GM18907 (cell line): ENCODE measurements around the gene USO1.
A peak's percentile ranks its signal among the peaks of the same experiment; 100 is the strongest.
"Not testable (repeated sequence)": the region's sequence is repeated elsewhere in the genome, so short reads cannot be mapped to it uniquely, and the experiment has no call there.

ENCODE experiments used
- ATAC-seq: cut with Tn5 transposase; IDR thresholded peaks from one replicate; pipeline ENCODE4 v1.9.1; 2021; ENCODE audit warnings: mild to moderate bottlenecking, moderate library complexity; ENCODE audit not compliant: unreplicated experiment

The USO1 gene

DNA sequence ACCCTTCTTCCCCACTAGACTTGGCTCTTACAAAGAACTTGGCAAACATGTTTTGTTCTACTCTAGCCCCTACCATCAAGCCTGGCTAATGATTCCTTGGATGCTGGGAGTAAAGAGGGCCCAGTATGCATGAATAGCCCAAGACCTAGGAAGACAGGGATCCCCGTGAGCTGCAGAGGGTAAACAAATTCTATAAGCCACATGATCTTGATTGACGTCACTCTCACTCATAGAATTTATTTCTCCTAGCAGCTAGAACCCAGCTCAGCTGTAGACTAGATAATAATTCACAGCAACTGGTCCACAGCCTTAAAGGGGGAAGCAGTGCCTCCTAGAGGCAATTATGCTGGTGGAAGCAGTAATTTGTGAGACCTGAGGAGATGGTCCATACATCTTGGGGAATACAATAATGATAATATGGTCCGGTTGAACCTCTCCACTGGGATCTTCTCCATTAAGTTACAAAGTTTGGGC lies 16.1 kb upstream of the USO1 start:
- ATAC-seq, result peak; percentile 70

DNA sequence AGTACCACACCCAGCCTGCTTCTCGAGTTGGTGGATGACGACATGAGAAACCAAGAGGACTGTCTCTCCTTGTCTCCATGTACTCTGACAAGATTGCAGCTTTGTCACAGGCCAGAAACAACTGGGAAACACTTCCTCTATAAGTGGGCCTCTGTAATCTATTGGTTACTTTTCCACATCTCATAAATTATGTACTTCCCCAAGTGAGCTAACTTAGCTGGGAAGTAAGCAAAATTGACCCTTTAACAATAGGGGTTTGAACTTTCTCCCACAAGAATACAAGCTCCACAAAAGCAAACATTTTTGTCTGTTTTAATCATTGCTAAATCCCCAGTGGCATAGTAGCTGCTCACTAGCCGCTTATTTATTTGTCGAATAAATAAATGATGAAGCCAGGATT lies 14.1 kb upstream of the USO1 start:
- no peak for ATAC-seq

DNA sequence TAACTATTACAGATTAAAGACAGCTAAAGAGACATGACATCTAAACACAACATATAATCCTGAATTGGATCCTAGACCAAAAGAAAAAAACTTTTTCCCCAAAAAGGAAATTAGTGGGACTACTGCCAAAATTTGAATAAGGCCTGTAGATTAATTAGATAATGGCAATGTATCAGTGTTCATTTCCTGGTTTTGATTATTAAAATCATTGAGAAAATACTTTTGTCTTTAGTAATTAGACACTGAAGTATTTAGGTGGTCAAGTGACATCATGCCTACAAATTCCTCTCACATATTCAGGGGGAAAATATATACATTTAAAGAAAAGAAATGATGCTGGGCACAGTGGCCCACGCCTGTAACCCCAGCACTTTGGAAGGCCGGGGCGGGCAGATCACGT lies 10.4 kb upstream of the USO1 start:
- no peak for ATAC-seq

DNA sequence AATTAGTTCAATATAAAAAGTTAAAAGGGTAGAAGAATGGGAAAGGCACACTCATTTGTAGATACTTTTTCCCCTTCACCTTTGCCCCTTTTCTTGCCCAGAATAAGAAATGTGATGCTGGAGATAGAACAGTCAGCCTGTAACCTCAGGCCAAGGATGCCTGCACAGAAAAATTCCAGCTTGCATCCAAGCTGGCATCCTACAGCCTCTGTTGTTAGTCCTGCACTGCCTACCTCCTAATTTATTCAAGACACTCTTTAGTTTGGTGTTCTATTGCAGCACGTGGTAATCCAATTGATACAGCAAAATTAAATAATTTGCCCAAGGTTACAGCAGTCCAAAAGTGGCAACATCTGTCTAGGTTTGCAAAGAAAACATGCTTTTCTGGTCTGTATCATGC lies 9.7 kb upstream of the USO1 start:
- no peak for ATAC-seq

DNA sequence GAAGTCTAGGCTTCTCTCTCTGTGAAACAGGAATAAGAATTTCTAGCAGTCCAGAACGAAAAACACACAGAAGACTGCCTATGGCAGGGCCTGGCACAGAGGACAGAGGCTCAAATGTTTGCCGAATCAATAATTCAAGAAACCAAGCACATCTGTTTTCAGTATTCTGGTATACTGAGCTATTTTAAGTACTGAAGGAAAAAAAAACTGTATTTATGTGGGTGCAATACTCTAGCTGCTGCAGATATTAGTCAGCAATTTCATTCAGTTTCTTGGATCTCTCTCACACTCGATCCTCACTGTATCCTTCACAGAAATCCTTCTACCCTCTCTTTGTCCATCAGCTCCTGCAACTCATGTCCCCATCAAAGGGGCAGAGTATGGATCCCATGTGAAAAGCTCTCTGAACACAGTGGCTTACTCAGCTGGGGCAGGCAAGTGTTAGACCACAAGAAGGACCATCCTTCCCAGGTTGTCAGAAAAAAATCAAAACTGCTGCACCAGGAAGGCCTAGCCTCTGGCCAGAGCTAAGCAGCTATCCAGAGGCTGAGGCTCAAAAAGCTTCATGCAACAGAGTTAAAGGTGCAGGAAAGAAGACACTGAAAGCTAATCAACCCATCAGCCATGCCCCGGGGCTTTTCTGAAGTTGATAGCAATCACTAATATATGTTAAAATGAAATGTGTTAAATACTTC lies 9.1 kb upstream of the USO1 start:
- ATAC-seq, result no peak

DNA sequence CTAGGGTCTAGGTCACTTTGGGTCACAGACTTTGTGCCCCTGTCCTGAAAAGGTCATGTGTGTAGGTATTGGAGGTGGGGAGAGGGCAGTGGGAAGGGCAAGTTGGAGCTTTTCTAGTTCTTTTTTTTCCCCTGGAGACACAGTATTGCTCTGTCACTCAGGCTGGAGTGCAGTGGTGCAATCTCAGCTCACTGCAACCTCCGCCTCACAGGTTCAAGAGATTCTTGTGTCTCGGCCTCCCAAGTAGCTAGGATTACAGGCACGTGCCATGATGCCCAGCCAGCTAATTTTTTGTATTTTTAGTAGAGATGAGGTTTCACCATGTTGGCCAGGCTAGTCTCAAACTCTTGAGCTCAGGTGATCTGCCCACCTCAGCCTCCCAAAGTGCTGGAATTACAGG lies 8.3 kb upstream of the USO1 start:
- ATAC-seq, result not testable (repeated sequence)

DNA sequence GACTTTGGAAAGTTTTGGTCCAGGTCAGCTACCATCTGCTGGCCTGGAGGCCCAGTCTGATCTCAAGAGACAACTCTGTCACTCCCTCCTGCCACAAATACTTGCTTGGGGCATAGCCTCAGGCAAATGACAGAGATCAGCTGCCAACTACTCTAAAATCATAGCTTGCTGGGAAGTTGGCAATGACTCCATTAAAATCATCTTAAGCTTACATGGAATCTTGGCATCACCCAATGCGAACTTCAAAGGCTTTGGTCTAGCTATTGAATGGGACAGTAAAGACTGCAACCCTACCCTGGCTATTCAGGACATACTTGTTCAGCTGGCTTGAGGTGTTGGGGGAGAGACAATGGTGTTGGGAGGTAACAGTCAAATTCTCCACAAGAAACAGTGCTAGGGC lies 7.0 kb upstream of the USO1 start:
- no peak for ATAC-seq

DNA sequence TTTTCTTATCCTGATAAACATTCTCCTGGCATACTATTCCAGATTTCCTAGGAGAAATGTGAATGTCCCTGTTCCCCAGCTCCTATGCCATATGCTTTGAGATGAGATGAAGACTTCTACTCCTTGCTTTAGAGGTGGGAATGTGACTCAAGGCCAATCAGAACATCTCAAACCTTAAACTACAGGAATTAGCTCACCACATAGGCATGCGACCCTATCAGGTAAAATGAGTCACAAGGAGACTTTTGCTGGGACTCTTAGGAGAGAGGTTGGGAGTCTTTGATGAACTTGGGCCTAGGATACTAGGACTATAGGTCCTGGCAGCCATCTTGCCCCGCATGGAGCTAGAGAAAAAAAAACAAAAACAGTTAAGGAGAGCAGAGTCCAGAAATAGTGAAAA lies 5.8 kb upstream of the USO1 start:
- ATAC-seq, result no peak

DNA sequence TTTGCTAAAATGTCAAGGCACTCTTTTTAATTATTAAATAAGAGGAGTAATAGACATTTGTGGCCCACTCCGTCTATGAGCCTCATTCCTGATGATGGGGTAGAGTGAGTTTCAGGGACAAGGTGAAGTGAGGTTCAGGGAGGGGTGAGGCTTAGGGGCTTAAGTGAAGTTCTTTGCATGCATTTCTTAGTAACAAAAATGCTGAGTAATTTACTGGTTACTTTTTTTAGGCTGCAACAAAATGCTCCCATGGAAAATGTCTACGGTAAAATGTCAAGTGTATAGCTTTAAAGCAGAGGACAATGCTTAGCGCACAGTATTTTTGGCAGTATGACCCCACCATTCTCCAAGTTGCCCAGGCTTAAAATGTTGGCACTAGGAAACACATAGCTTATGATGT lies 2.0 kb upstream of the USO1 start:
- no peak for ATAC-seq

DNA sequence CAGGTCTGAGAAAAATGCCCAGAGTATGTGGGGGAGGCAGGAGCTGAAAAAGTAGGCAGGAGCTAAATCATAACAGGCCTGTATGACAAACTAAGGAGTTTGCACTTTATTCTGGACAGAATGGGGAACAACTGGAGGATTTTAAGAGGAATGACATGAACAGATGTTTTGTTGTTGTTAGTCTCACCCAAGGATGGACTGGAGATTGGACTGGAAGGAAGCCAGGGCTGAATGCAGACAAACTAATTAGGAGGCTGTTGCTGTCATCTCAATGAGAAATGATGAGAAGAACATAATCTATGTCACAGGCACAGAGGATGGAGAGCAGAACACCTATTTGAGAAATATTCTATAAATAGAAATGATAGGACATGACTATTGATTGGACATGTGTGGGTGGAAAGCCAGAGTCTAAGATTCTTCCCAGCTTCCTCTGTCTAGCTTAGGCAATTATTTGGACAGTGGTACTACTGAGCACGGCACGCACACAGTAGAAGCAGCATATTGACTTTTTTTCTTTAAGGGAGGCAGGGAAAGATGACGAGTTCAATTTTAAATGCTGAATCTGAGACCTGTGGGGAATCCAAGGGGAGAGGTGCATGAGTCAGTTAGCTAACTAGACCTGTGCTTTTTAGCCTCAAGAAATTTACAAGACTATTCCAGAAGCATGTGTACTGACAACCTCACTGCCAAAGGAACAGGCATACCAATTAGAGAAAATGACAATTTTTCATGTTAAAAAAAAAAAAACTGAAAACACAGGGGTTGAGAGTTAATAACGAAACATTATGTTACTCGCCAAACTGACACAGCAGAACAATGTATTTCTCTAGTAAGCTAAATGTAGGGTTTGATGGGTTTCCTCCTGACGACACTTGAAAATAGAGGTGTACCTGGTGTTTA lies 963 bp upstream of the USO1 start:
- no peak for ATAC-seq

DNA sequence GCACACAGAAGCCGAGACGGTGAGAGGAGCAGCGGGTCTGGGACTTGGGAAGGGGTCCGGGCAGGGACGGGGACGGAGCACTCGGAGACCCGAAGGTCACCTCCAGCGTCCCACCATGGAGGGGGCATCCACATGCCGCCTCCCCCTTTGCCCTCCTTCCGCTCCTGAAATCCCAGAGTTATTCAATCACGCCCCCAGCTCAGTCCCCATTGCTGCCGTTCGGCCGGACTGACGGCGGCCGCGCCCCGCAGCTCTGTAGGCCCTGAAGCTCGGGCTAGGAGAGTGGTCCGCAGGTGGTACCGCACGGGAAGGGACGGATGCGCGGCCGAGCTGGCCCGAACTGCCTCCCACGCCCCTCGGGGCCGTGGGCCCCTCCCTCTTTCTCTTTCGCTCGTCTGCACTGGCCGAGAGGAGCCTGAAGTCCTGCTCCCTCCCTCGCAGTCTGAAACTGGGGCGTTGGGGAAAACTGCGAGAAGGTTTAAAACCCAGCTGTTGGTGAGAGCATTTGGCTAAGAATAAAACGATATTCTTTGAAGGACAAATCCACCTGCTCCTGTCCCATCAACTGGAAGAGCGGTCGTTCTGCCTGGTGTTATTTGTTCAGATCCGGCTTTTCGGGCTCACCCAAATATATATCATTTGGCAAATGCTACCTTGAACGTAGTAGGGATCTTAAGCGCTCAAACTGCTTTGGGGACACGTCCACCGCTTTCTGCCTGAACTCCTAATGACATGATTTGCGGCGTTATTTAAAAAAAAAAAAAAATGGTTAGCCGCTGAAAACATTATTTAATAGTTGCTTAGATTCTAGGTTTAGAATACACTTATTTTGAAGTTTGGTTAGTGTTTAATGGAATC lies 719 bp downstream of the USO1 start:
- peak; percentile 59 for ATAC-seq

DNA sequence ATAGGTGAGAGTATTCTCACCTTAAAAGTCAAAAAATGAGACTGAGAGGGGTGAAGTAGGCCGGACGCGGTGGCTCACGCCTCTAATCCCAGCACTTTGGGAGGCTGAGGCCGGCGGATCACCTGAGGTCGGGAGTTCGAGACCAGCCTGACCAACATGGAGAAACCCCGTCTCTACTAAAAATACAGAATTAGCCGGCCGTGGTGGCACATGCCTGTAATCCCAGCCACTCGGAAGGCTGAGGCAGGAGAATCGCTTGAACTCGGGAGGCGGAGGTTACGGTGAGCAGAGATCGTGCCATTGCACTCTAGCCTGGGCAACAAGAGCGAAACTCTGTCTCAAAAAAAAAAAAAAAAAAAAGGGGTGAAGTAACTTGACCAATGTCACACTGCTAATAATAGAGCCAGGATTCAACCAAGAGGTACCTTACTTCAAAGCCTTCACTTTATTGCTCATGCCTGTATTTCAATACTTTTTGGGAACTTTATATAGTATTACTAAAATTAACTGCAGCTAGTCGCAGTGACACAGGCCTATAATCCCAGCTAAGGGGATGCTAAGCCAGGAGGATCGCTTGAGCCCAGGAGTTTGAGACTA lies 1.7 kb downstream of the USO1 start:
- ATAC-seq, result not testable (repeated sequence)

DNA sequence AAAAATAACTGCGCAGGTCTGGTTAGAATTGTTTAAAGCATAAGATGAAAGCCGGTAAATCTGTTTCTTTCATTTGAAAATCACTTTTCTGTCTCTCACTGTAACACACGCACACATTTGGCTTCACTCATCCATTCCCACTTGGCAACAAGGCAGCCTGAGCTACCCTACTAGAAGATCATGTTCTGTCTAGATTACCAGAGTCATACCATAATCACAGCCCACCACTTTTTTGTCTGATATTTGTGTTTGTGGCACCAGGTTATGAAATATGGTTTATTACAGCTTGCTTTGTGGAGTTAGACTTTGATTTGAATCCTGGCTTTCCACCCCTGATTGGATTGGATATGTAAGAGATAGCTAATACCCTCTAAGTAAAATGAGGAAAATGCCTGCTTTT lies 2.2 kb downstream of the USO1 start:
- no peak for ATAC-seq

DNA sequence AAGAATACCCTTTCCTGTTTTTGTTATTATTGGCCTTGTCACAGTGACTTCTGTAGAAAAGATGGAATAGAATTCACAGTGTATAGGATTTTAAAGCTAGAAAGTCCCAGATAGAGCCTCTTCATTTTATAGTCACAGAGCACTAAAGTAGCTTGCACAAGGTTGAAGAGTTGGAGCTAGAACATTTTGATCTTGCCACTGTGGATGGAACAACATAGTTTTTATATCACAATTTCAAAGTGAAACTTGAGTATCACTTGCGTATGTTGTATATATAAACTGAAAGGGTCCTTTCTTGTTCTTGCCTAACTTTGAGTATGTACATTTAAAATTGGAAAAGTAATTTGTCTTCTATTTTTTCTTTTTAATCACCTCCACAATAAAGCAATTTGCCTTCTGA lies 2.7 kb downstream of the USO1 start:
- ATAC-seq, result no peak

DNA sequence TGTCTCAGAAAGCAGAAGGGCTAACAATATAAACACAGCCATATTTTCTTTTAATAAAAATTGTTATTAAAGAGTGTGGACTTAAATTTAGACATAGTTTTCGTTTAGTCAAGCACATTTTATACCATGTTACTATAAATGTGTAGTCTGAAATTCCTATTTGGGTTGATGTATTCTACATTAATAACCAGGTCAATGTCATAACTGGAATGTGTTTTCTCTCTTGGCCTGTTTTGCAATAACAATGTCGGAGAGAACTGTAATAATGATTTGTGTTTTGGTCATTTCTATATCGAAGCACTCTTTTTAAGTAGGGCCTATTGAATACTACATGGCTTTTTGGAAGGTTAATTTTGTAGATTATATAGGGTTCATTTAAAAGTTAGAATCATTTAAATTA lies 5.5 kb downstream of the USO1 start:
- ATAC-seq, result no peak

DNA sequence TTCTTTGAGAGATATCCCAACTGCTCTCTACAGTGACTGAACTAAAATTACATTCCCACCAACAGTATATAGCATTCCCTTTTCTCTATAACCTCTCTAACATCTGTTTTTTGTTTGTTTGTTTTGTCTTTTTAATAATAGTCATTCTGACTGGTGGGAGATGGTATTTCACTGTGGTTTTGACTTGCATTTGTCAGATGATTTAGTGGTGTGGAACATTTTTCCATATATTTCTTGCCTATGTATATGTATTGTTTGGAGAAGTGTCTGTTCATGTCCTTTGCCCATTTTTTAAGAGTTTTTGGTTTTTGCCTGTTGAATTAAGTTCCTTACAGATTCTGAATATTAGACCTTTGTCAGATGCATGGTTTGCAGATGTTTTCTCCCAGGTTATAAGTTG lies 9.0 kb downstream of the USO1 start:
- ATAC-seq, result no peak

DNA sequence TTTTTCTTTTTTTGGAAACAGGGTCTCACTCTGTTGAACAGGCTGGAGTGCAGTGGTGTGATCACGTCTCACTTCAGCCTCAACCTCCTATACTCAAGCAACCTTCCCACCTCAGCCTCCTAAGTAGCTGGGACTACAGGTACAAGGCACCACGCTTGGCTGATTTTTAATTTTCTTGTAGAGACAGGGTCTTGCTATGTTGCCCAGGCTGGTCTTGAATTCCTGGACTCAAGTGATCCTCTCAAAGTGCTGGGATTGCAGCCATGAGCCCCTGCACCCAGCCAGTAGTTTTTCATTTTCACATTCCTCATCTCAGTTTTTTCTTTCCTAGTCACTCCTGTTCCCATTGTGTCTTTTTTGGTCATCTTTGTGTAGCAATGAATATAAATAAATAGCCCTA lies 11.1 kb downstream of the USO1 start:
- ATAC-seq, result no peak

DNA sequence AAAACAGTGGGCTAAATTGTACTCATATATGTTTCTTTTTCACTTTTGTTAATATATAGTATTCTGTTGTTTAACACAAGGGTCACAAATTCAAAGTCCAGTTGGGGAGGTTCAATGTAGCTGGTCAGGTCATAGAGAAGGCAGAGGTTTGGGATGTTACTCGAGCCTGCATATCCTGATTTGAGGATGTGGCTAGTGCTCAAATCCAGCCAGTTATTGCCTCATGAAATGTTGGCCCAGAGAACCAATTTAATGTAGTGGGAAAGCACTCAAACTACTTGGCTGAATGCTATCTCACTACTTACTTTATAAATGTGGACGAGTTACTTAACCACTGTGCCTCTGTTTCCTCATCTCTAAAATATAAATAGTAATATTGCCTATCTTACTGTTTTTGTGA lies 12.5 kb downstream of the USO1 start:
- no peak for ATAC-seq

DNA sequence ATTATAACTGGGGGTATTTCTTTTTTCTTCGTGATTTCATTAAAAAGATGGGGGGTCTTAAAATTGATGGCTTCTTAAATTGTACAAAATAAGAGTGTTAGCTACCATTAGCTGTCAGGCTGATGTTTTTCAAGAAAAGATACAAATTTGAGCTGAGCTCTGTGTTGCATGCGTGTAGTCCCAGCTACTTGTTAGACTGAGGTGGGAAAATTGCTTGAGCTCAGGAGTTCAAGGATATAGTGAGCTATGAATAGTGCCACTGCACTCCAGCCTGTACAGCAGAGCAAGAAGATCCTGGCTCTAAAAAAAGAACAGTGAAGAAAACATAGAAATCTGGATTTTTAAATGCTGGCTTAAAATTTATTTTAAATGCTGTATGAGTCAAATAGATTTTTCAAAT lies 13.0 kb downstream of the USO1 start:
- ATAC-seq, result no peak

DNA sequence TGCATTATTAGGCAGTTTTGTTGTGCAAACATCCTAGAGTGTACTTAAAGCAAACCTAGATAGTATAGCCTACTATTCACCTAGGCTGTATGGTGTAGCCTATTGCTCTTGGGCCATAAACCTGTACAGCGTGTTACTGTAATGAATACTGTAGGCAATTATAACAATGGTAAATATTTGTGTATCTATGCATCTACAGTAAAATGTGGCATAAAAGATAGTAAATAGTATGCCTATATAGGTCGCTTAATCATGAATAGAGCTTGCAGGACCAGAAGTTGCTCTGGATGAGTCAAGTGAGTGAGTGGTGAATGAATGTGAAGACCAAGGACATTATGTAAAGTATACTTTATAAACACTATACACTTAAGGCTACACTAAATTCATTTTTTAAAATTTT lies 16.6 kb downstream of the USO1 start:
- no peak for ATAC-seq

DNA sequence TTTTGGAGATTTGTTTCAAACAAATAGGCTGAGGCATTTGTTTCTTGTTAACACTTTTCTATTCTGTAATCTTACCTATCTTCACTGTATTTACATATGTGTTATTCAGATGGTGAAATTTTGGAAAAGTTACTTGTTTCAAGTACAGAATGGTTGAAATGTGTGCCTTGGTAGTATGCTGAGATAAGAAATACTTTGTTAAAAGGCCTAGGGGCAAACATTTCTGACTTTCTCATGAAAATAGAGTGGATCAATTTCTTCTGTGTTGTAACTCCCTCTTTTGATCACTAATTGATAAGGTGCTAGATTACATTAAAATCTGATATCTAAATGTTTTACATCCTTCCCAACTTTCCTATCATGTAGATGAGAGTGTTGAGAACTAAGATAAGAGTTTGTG lies 18.1 kb downstream of the USO1 start:
- ATAC-seq, result no peak
